Heart left ventricle (tissue), 16 donors: ENCODE results near the gene VARS1. TPM values are rescaled to one million over a fixed set of nuclear protein-coding genes. Genes with fewer than 3 reads are reported as not detected.

ENCODE experiments used
- ATAC-seq, 4 donors: fragments of 200-7000 bp; cut with Tn5 transposase; one replicate each; pipeline ENCODE4 v1.9.1; 2020 to 2022; ENCODE audit warnings: moderate library complexity in 4 of 4, mild to moderate bottlenecking in 3 of 4, moderate number of reproducible peaks in 1 of 4
- DNase-seq, 5 donors: peaks; one replicate each; pipeline ENCODE4 v3.0.0-alpha.2; 2020
- H3K27ac ChIP-seq, 12 donors: fragments of 200-600 bp; sonication (generic) in 4 of 12; one replicate each; pipeline versions ENCODE4 v1.5.0 to v1.8.0; 2016 to 2022; ENCODE audit warnings: mild to moderate bottlenecking in 2 of 12
- H3K27me3 ChIP-seq, 9 donors: fragments of 200-600 bp; sonication (generic) in 2 of 9; one replicate each; pipeline versions ENCODE4 v1.5.1 to v1.8.0; 2016 to 2022; ENCODE audit warnings: mild to moderate bottlenecking in 3 of 9
- H3K36me3 ChIP-seq, 9 donors: fragments of 200-600 bp; sonication (generic) in 2 of 9; one replicate each; pipeline versions ENCODE4 v1.5.0 to v1.8.0; 2018 to 2022; ENCODE audit warnings: mild to moderate bottlenecking in 2 of 9
- H3K4me1 ChIP-seq, 12 donors: fragments of 200-600 bp; sonication (generic) in 4 of 12; one replicate each; pipeline versions ENCODE4 v1.5.0 to v1.8.0; 2016 to 2022; ENCODE audit warnings: mild to moderate bottlenecking in 3 of 12
- H3K4me3 ChIP-seq, 12 donors: fragments of 200-600 bp; sonication (generic) in 4 of 12; one replicate each; pipeline versions ENCODE4 v1.5.0 to v1.8.0; 2017 to 2022; ENCODE audit warnings: mild to moderate bottlenecking in 9 of 12, moderate library complexity in 4 of 12
- H3K9me3 ChIP-seq, 12 donors: fragments of 200-600 bp; sonication (generic) in 4 of 12; one replicate each; pipeline versions ENCODE4 v1.5.0 to v1.8.0; 2016 to 2022; ENCODE audit warnings: mild to moderate bottlenecking in 1 of 12
- POLR2A ChIP-seq, 2 donors: fragments of 450-650 bp; IDR thresholded peaks; one replicate each; pipeline ENCODE4 v1.6.1; 2017; ENCODE audit warnings: antibody characterized with exemption in 2 of 2, mild to moderate bottlenecking in 2 of 2, moderate library complexity in 2 of 2
- WGBS, 4 donors: extraction: QIAGEN DNeasy Blood & Tissue Kit in 2 of 4; methylation state at CpG; one replicate each; pipeline versions ENCODE4 v1.1.5 to v1.1.7; 2013 to 2018; 5-methylcytosine and 5-hydroxymethylcytosine counted together
- intact Hi-C, 10 donors: fragments of 100-400 bp; cut with DNase I; formaldehyde crosslinking; loops; one replicate each; pipeline versions ENCODE4 v1.11.1 to v1.14.2; 2022
- polyA plus RNA-seq, 2 donors: library from polyadenylated mRNA; stranded (reverse); fragments of 200-250 nt; gene quantifications; one replicate each; pipeline ENCODE4 v1.2.3, GENCODE V29; 2013
- total RNA-seq, 9 donors: library from RNA; depleted of rRNA in 2 of 9; stranded (reverse); fragments of >200 nt in 2 of 9; fragmentation: NEBNext Ultra II Directional in 3 of 9; extraction: Animal tissue kit (Norgen Biotek cat#: 25700) in 3 of 9; gene quantifications; one replicate each; pipeline versions ENCODE4 v1.1.0 to v1.2.4, GENCODE V29; 2016 to 2023
- TF ChIP-seq, protein P1 (sequence below), 12 donors: fragments of 200-600 bp; sonication (generic) in 4 of 12; IDR thresholded peaks; one replicate each; pipeline versions ENCODE4 v1.5.0 to v1.8.0; 2018 to 2022; ENCODE audit warnings: antibody characterized with exemption in 12 of 12, mild to moderate bottlenecking in 5 of 12
- donor health status: ischemic (EF 13 %, LVEDD 7.1; RV severe dilation, severe dysfunction).
- donor health status: healthy with polysubstance abuse.
- donor health status: DM: no; HTN: yes; CAD: no.
- donor health status: DM: no; HTN: no; CAD: no.
- donor health status: ischemic (EF 25% LVEDD 6.9; RV normal size, moderate dysfunction).
- donor health status: ischemic (EF 25% LVEDD 5.7; RV mildly dilated, moderate dysfunction).
- donor health status: healthy.
- donor health status: DM: yes; HTN: yes; CAD: no.
- donor health status: ischemic (EF 35%, LVEDD 5.7; RV mildly dilated, moderate dysfunction).
- donor health status: nonischemic (EF 11% LVEDD 7.7; RV severe dilation, severe dysfunction).
- donor health status: DM: yes; HTN: yes; CAD: no.
- donor health status: PGD.
- donor health status: ischemic (EF 29% LVEDD 5.4; RV normal size, mild dysfunction).
- donor health status: nonischemic (EF 23%, LVEDD 6.1; RV moderate dilation, normal function).

The VARS1 gene
- total and polyA plus RNA-seq, 11 donors: 18.6 to 61.8 (median 26.1) TPM

DNA sequence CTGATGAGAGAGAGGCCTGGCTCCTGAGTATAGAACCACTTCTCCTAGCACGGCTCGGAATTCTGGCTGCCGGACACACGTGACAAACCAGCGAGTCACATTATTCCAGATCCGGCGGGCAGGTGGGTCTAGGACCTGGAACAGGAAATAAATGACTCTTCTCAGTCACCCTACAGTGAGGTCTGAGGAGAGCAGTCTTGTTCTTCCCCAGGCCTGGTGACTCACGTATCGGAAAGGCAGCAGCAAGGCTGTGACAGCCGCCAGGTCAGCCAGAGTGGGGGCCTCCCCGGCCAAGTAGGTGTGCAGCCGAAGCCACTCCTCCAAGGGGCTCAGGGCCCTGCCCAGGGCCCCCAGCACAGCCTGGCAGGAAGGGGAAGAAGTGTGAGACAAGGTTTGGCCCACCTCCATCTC lies 2.8 kb downstream of the VARS1 start:
- Histone ChIP-seq H3K4me1 (peaks cover 0 to 38% (median 18%) of the 10 kb centered on the region in 12 donors), H3K9me3 (no peaks in the 10 kb centered on the region), H3K4me3 (no peak overlapping the region), H3K27ac (no peak overlapping the region), H3K36me3 (peaks cover 0 to 56% (median 29%) of the 10 kb centered on the region in 9 donors), H3K27me3 (no peaks in the 10 kb centered on the region)
- DNase-seq (no peak), ATAC-seq (no peak)
- WGBS, 4 donors: 89 to 96% (median 91%) methylated on average over 11 to 12 of the region's 12 CpGs
- no peak for TF ChIP-seq POLR2A (IDR thresholded peaks at IDR 0.05)
- TF ChIP-seq, protein P1, sequence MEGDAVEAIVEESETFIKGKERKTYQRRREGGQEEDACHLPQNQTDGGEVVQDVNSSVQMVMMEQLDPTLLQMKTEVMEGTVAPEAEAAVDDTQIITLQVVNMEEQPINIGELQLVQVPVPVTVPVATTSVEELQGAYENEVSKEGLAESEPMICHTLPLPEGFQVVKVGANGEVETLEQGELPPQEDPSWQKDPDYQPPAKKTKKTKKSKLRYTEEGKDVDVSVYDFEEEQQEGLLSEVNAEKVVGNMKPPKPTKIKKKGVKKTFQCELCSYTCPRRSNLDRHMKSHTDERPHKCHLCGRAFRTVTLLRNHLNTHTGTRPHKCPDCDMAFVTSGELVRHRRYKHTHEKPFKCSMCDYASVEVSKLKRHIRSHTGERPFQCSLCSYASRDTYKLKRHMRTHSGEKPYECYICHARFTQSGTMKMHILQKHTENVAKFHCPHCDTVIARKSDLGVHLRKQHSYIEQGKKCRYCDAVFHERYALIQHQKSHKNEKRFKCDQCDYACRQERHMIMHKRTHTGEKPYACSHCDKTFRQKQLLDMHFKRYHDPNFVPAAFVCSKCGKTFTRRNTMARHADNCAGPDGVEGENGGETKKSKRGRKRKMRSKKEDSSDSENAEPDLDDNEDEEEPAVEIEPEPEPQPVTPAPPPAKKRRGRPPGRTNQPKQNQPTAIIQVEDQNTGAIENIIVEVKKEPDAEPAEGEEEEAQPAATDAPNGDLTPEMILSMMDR (IDR thresholded peaks at IDR 0.05): no peak
- intact Hi-C loops: loop anchor here in 2 of 10 donors (5.0 to 10.0 kb wide), 2 partner anchors 40 to 58 kb away; partner anchors contain the start of gene CLIC1 (in 1 of the 2)

DNA sequence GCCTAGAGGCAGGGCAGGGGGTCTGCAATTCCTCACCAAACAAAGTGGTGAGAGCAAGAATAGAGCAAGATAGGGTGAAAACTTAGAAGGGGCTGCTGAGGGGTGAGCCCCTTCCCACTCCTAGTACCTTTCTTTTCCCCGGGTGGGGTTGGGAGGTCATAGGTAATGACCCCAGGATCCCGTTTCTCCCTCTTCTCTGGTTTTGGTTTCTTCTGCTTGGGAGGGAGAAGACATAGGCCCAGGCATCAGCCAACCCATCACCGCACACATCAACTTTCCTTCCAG lies 3.5 kb downstream of the VARS1 start:
- Histone ChIP-seq H3K27me3 (no peaks in the 10 kb centered on the region), H3K9me3 (no peaks in the 10 kb centered on the region), H3K4me1 (peaks cover 0 to 33% (median 18%) of the 10 kb centered on the region in 12 donors), H3K36me3 (peaks cover 0 to 56% (median 34%) of the 10 kb centered on the region in 9 donors), H3K4me3 (no peak overlapping the region), H3K27ac (no peak overlapping the region)
- TF ChIP-seq, protein P1 (IDR thresholded peaks at IDR 0.05): no peak
- TF ChIP-seq POLR2A (IDR thresholded peaks at IDR 0.05): no peak
- 68 to 89% (median 79%) methylated on average over 3 of the region's 3 CpGs for WGBS, 4 donors
- intact Hi-C loops: loop anchor here in 2 of 10 donors (5.0 to 10.0 kb wide), 2 partner anchors 40 to 57 kb away; partner anchors contain the start of gene CLIC1 (in 1 of the 2)
- ATAC-seq: no peak
- DNase-seq: no peak

- no peak overlapping the region for H3K27ac ChIP-seq
- peaks cover 0 to 33% (median 18%) of the 10 kb centered on the region in 12 donors for H3K4me1 ChIP-seq
- H3K36me3 ChIP-seq: peaks cover 0 to 53% (median 33%) of the 10 kb centered on the region in 9 donors
- WGBS, 4 donors: 67 to 72% (median 70%) methylated on average over 12 of the region's 12 CpGs
- TF ChIP-seq, protein P1 (IDR thresholded peaks at IDR 0.05): peak; percentile 24 to 61 (median 40)
- TF ChIP-seq POLR2A (IDR thresholded peaks at IDR 0.05): no peak
- DNase-seq (no peak), ATAC-seq (no peak)
- H3K4me3 ChIP-seq: no peak overlapping the region
- H3K27me3 ChIP-seq: no peaks in the 10 kb centered on the region
- no peaks in the 10 kb centered on the region for H3K9me3 ChIP-seq
- intact Hi-C loops: loop anchor here in 2 of 10 donors (5.0 to 10.0 kb wide), 2 partner anchors 41 to 57 kb away; partner anchors contain the start of gene CLIC1 (in 1 of the 2)
Observed at GRCh38 chr6:31791324-31792089, 4.0 kb downstream of the VARS1 start.

GRCh38 chr6:31785475-31785874 lies 10.1 kb downstream of the VARS1 start:
- WGBS, 4 donors: 96 to 98% (median 96%) methylated on average over 10 to 11 of the region's 11 CpGs
- Histone ChIP-seq H3K4me3 (no peak overlapping the region), H3K36me3 (peaks cover 0 to 81% (median 65%) of the 10 kb centered on the region in 9 donors), H3K4me1 (no peaks in the 10 kb centered on the region), H3K9me3 (no peaks in the 10 kb centered on the region), H3K27ac (no peak overlapping the region), H3K27me3 (no peaks in the 10 kb centered on the region)
- intact Hi-C loops: no loop called here
- DNase-seq: no peak
- TF ChIP-seq, protein P1 (IDR thresholded peaks at IDR 0.05): no peak
- no peak for ATAC-seq
